ENCODE data around the gene TINAG.

DNA sequence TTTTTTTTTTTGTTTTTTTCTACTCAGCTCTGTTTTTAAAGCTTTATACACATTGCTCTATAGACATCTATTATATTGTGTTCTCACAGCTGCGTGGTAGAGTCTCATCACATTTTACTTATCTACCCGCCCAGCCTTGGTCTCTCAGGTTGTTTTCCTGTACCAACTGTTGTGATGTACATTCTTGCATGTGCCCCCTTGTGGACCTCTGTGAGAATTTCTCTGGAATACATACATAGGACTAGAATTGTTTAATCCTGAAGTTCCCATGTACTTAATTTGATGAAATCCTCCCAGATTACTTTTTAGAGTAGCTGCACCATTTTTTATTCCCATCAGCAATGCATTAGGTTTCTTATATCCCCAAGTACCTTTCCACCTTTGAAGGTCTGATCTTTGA lies 40.4 kb upstream of the TINAG start:
- no peak for TF ChIP-seq POLR2AphosphoS5 (IDR thresholded peaks at IDR 0.05; ENCODE audit: low read depth, low read length)
- TF ChIP-seq TAF1 (IDR thresholded peaks at IDR 0.05; ENCODE audit: low read depth, low read length) = no peak
- TF ChIP-seq POLR2A (IDR thresholded peaks at IDR 0.05; ENCODE audit: low read depth, low read length) = no peak
- TF ChIP-seq PAX5 (IDR thresholded peaks at IDR 0.05; ENCODE audit: insufficient read depth, low read length, severe bottlenecking) = no peak

Measured in GM12891 (cell line).